Measurements from ENCODE around the gene HUS1.

HUS1 gene

GRCh38 chr7:47915616-47915976 is 63.8 kb downstream of the HUS1 start:
- DNase-seq = no peak

- DNase-seq = no peak
Measured at GRCh38 chr7:47914717-47915615, 64.4 kb downstream of the HUS1 start.
